Astrocyte (in vitro differentiated cells and primary cell): ENCODE measurements around the gene PRSS53. TPM values are rescaled to one million over a fixed set of nuclear protein-coding genes. Genes with fewer than 3 reads are reported as not detected.

Experiments
- DNase-seq: peaks from one replicate; pipeline ENCODE4 v3.0.0-alpha.2; 2010; ENCODE audit warnings: low read depth
- FAIRE-seq: peaks from 2 replicates; lab custom pipeline; 2011; peaks lifted over from hg19 to GRCh38; lab: Jason Lieb, UNC
- H2AFZ ChIP-seq: 2 replicates; pipeline ENCODE4 v1.6.0; 2012; ENCODE audit warnings: low read depth, low read length, inconsistent platforms
- H3K27ac ChIP-seq: 2 replicates; pipeline ENCODE4 v1.5.1; 2011; ENCODE audit warnings: low read depth, low read length, inconsistent platforms
- H3K27me3 ChIP-seq: 2 replicates; pipeline ENCODE4 v1.6.0; 2011; ENCODE audit warnings: low read length, inconsistent platforms; ENCODE audit not compliant: insufficient read depth
- H3K36me3 ChIP-seq: 2 replicates; pipeline ENCODE4 v1.5.1; 2011; ENCODE audit warnings: low read length, inconsistent platforms; ENCODE audit not compliant: insufficient read depth
- H3K4me1 ChIP-seq: 2 replicates; pipeline ENCODE4 v1.5.1; 2011; ENCODE audit warnings: low read length, inconsistent platforms; ENCODE audit not compliant: insufficient read depth
- H3K4me2 ChIP-seq: 2 replicates; pipeline ENCODE4 v1.6.0; 2012; ENCODE audit warnings: low read length, inconsistent platforms
- H3K4me3 ChIP-seq: 2 replicates; pipeline ENCODE4 v1.5.1; 2011; ENCODE audit warnings: low read depth, mild to moderate bottlenecking, low read length, inconsistent platforms; ENCODE audit not compliant: insufficient read depth
- H3K79me2 ChIP-seq: 2 replicates; pipeline ENCODE4 v1.6.0; 2012; ENCODE audit warnings: mild to moderate bottlenecking, low read length, inconsistent platforms; ENCODE audit not compliant: insufficient read depth
- H3K9ac ChIP-seq: 2 replicates; pipeline ENCODE4 v1.6.0; 2012; ENCODE audit warnings: mild to moderate bottlenecking, low read length, inconsistent platforms
- H3K9me3 ChIP-seq: 2 replicates; pipeline ENCODE4 v1.5.1; 2012; ENCODE audit warnings: low read depth, mild to moderate bottlenecking, low read length, inconsistent platforms; ENCODE audit not compliant: insufficient read depth
- H4K20me1 ChIP-seq: 2 replicates; pipeline ENCODE4 v1.6.0; 2012; ENCODE audit warnings: low read length, inconsistent platforms; ENCODE audit not compliant: insufficient read depth
- H3K27ac Mint-ChIP-seq: one replicate; pipeline ENCODE4 v1.8.0; 2021; ENCODE audit warnings: mild to moderate bottlenecking, mixed read lengths; ENCODE audit not compliant: unreplicated experiment
- H3K27me3 Mint-ChIP-seq: one replicate; pipeline ENCODE4 v1.8.0; 2021; ENCODE audit warnings: low read depth, mixed read lengths; ENCODE audit not compliant: unreplicated experiment
- H3K36me3 Mint-ChIP-seq: one replicate; pipeline ENCODE4 v1.8.0; 2021; ENCODE audit warnings: low read depth, mixed read lengths; ENCODE audit not compliant: unreplicated experiment
- H3K4me1 Mint-ChIP-seq: one replicate; pipeline ENCODE4 v1.8.0; 2021; ENCODE audit warnings: low read depth, mixed read lengths; ENCODE audit not compliant: unreplicated experiment
- H3K4me3 Mint-ChIP-seq: one replicate; pipeline ENCODE4 v1.8.0; 2021; ENCODE audit warnings: mild to moderate bottlenecking, moderate library complexity, mixed read lengths; ENCODE audit not compliant: unreplicated experiment
- H3K9me3 Mint-ChIP-seq: one replicate; pipeline ENCODE4 v1.8.0; 2021; ENCODE audit warnings: mild to moderate bottlenecking, mixed read lengths; ENCODE audit not compliant: unreplicated experiment
- CTCF ChIP-seq: IDR thresholded peaks from 2 replicates; pipeline ENCODE4 v1.5.1; 2011; ENCODE audit warnings: low read depth, mild to moderate bottlenecking, inconsistent platforms, low read length, moderate library complexity; ENCODE audit not compliant: insufficient read depth
- EZH2 ChIP-seq: IDR thresholded peaks from 2 replicates; pipeline ENCODE4 v1.6.1; 2012; ENCODE audit warnings: mild to moderate bottlenecking, low read length, inconsistent platforms; ENCODE audit not compliant: insufficient read depth
- total RNA-seq: library from RNA; stranded (reverse); gene quantifications from 2 replicates; pipeline ENCODE4 v1.2.1, GENCODE V29; 2021

Gene PRSS53
- total RNA-seq, 1 donor from 2014 or later: 7.1 TPM

GRCh38 chr16:31117384-31118222 lies 28.9 kb upstream of the PRSS53 start, which contains the start of gene KAT8:
Gene KAT8, plus strand, starts transcription at chr16:31117664. Its CDS starts 18 bp downstream, at chr16:31117682.
- no peaks in the 10 kb centered on the region for H3K9me3 ChIP-seq
- H3K4me1 ChIP-seq: peaks cover 9% of the 10 kb centered on the region
- Mint-ChIP-seq H3K4me3 (peak within 1 kb of the TSS; percentile 84), H3K4me1 (no peaks in the 10 kb centered on the region), H3K36me3 (peaks cover 3% of the 10 kb centered on the region), H3K27me3 (no peaks in the 10 kb centered on the region), H3K9me3 (no peaks in the 10 kb centered on the region), H3K27ac (peak within 1 kb of the TSS; percentile 85)
- peak within 1 kb of the TSS; percentile 66 for H2AFZ ChIP-seq
- peaks cover 23% of the 10 kb centered on the region for H3K79me2 ChIP-seq
- H3K36me3 ChIP-seq: peaks cover 22% of the 10 kb centered on the region
- TF ChIP-seq EZH2: no peak
- TF ChIP-seq CTCF: no peak
- H3K4me3 ChIP-seq: peak within 1 kb of the TSS; percentile 80
- peaks cover 7% of the 10 kb centered on the region for H4K20me1 ChIP-seq
- DNase-seq (peak; percentile 96), FAIRE-seq (no peak)
- H3K27me3 ChIP-seq: no peaks in the 10 kb centered on the region
- peak within 1 kb of the TSS; percentile 99 for H3K4me2 ChIP-seq
- H3K9ac ChIP-seq: peak within 1 kb of the TSS; percentile 93
- H3K27ac ChIP-seq: peak within 1 kb of the TSS; percentile 92

GRCh38 chr16:31114468-31114867 lies 25.7 kb upstream of the PRSS53 start:
- TF ChIP-seq EZH2 (no peak), CTCF (no peak)
- no peak for FAIRE-seq
- H3K4me3 Mint-ChIP-seq: no peak overlapping the region

More at GRCh38 chr16:31114468-31114867, 25.7 kb upstream of the PRSS53 start:
- no peak overlapping the region for H3K4me3 ChIP-seq
- H3K27me3 ChIP-seq: no peaks in the 10 kb centered on the region
- H3K4me1 ChIP-seq: peaks cover 9% of the 10 kb centered on the region
- DNase-seq: no peak
- Mint-ChIP-seq H3K4me1 (peaks cover 5% of the 10 kb centered on the region), H3K9me3 (no peaks in the 10 kb centered on the region), H3K27ac (peak overlapping the region; percentile 59), H3K36me3 (peaks cover 24% of the 10 kb centered on the region), H3K27me3 (no peaks in the 10 kb centered on the region)
- no peak overlapping the region for H3K27ac ChIP-seq
- no peak overlapping the region for H3K9ac ChIP-seq
- no peak overlapping the region for H3K4me2 ChIP-seq
- no peaks in the 10 kb centered on the region for H3K9me3 ChIP-seq
- H2AFZ ChIP-seq: no peak overlapping the region
- H3K79me2 ChIP-seq: peaks cover 22% of the 10 kb centered on the region
- H3K36me3 ChIP-seq: peaks cover 7% of the 10 kb centered on the region
- peaks cover 11% of the 10 kb centered on the region for H4K20me1 ChIP-seq
